K562 (cell line): ENCODE data around the gene SPIN1. TPM values are rescaled to one million over a fixed set of nuclear protein-coding genes. Genes with fewer than 3 reads are reported as not detected.

Experiments
- ATAC-seq: fragments of 200-7000 bp; cut with Tn5 transposase; 3 replicates; pipeline ENCODE4 v1.9.1; 2020; ENCODE audit warnings: moderate library complexity
- BruUV-seq: library from RNA; stranded (reverse); fragments of 400-500 nt; replicated peaks from 2 replicates; lab custom pipeline; 2021; lab: Mats Ljungman, UMichigan
- CTCF ChIA-PET: fragments of 300-600 bp; formaldehyde crosslinking; extraction: SDS; loops from one replicate; lab custom pipeline; 2021; ENCODE audit warnings: low intra/inter-chr PET ratio; lab: Yijun Ruan, JAX
- POLR2A ChIA-PET: fragments of 300-600, 350-650 bp; sonication (Branson Sonifier 250); formaldehyde crosslinking; extraction: SDS; loops from one replicate; lab custom pipeline; 2021; ENCODE audit warnings: antibody characterized with exemption, inconsistent platforms; lab: Yijun Ruan, JAX
- DNase-seq, 4 experiments: peaks; one replicate each; pipeline versions ENCODE4 v3.0.0 to v3.0.0-alpha.2; 2011 to 2018; ENCODE audit warnings: low spot score in 3 of 4, mixed read lengths in 3 of 4; ENCODE audit errors: extremely low read depth in 1 of 4
- FAIRE-seq: peaks from 2 replicates; lab custom pipeline; 2011; peaks lifted over from hg19 to GRCh38; lab: Jason Lieb, UNC
- H2AFZ ChIP-seq: 2 replicates; pipeline ENCODE4 v1.6.0; 2011; ENCODE audit warnings: low read depth, low read length, control low read depth, inconsistent platforms
- H3K27ac ChIP-seq: fragments of 200-600 bp; 3 replicates; pipeline ENCODE4 v1.8.0; 2011; ENCODE audit warnings: low read depth, mild to moderate bottlenecking, control low read depth, inconsistent platforms, low read length, moderate library complexity, mixed read lengths; ENCODE audit errors: extremely low read depth
- H3K27me3 ChIP-seq, 2 experiments: fragments of 300-600 bp in 1 of 2; 2 replicates in 1 of 2; 3 replicates in 1 of 2; pipeline versions ENCODE4 v1.6.0 to v1.8.0; 2011; ENCODE audit warnings: inconsistent platforms in 2 of 2, low read length in 2 of 2, mild to moderate bottlenecking in 1 of 2, mixed read lengths in 1 of 2, moderate library complexity in 1 of 2; ENCODE audit not compliant: control insufficient read depth in 2 of 2, insufficient read depth in 2 of 2
- H3K36me3 ChIP-seq: fragments of 300-600 bp; 3 replicates; pipeline ENCODE4 v1.8.0; 2011; ENCODE audit warnings: mild to moderate bottlenecking, low read length, inconsistent platforms; ENCODE audit not compliant: control insufficient read depth, insufficient read depth
- H3K4me1 ChIP-seq, 2 experiments: fragments of 200-600 bp in 1 of 2; replicated peaks in 1 of 2; 2 replicates in 1 of 2; 3 replicates in 1 of 2; pipeline versions ENCODE4 v1.5.1 to v1.8.0; 2011; ENCODE audit warnings: inconsistent platforms in 2 of 2, low read length in 2 of 2, mild to moderate bottlenecking in 1 of 2, mixed read lengths in 1 of 2, moderate library complexity in 1 of 2; ENCODE audit not compliant: control insufficient read depth in 2 of 2, insufficient read depth in 2 of 2
- H3K4me2 ChIP-seq: 2 replicates; pipeline ENCODE4 v1.6.1; 2011; ENCODE audit warnings: low read length, control low read depth, inconsistent platforms, mixed read lengths; ENCODE audit not compliant: insufficient read depth
- H3K4me3 ChIP-seq: fragments of 200-600 bp; sonication (generic), shearing (Covaris generic); 2 replicates; pipeline ENCODE4 v1.5.1; 2016; ENCODE audit warnings: control low read depth, inconsistent platforms
- H3K79me2 ChIP-seq: fragments of 200-600 bp; 3 replicates; pipeline ENCODE4 v1.8.0; 2011; ENCODE audit warnings: low read length, inconsistent platforms; ENCODE audit not compliant: control insufficient read depth, insufficient read depth
- H3K9ac ChIP-seq, 2 experiments: 2 replicates each; pipeline versions ENCODE4 v1.6.0 to v1.6.1; 2011; ENCODE audit warnings: low read depth in 2 of 2, low read length in 2 of 2, control low read depth in 1 of 2, inconsistent platforms in 1 of 2, mild to moderate bottlenecking in 1 of 2, mixed read lengths in 1 of 2; ENCODE audit not compliant: insufficient read depth in 1 of 2
- H3K9me1 ChIP-seq: one replicate; pipeline ENCODE4 v1.6.0; 2011; ENCODE audit warnings: inconsistent platforms, mild to moderate bottlenecking, low read length, moderate library complexity; ENCODE audit not compliant: control insufficient read depth, insufficient read depth
- H3K9me3 ChIP-seq: replicated peaks from 2 replicates; pipeline ENCODE4 v1.5.1; 2011; ENCODE audit warnings: low read depth, low read length, inconsistent platforms; ENCODE audit not compliant: control insufficient read depth, insufficient read depth
- H4K20me1 ChIP-seq: replicated peaks from 2 replicates; pipeline ENCODE4 v1.6.1; 2011; ENCODE audit warnings: low read length, inconsistent platforms, mixed read lengths; ENCODE audit not compliant: control insufficient read depth, insufficient read depth
- CHD7 ChIP-seq: fragments of 200-600 bp; sonication (generic); IDR thresholded peaks from one replicate; pipeline ENCODE4 v1.6.1; 2012; ENCODE audit warnings: mild to moderate bottlenecking, low read depth, low read length, inconsistent platforms
- CREM ChIP-seq: IDR thresholded peaks from 2 replicates; pipeline ENCODE4 v1.6.1; 2014; ENCODE audit warnings: antibody characterized with exemption, low read depth
- DMBX1 ChIP-seq: fragments of 250-450 bp; sonication (Bioruptor Pico); IDR thresholded peaks from 2 replicates; pipeline ENCODE4 v1.8.0; 2022; ENCODE audit warnings: inconsistent platforms, mild to moderate bottlenecking, moderate library complexity, borderline replicate concordance
- ETV1 ChIP-seq: fragments of 450-650 bp; conservative IDR thresholded peaks from 2 replicates; pipeline ENCODE4 v1.6.1; 2016; ENCODE audit warnings: missing genetic modification characterization, control low read depth, low read depth, missing compliant biosample characterization
- HDAC6 ChIP-seq: IDR thresholded peaks from 2 replicates; pipeline ENCODE4 v1.6.1; 2012; ENCODE audit warnings: low read depth, mild to moderate bottlenecking, control low read depth, inconsistent platforms, low read length, moderate library complexity
- KDM5B ChIP-seq: fragments of 200-600 bp; sonication (generic); IDR thresholded peaks from 2 replicates; pipeline ENCODE4 v1.6.1; 2012; ENCODE audit warnings: low read depth, mild to moderate bottlenecking, moderate library complexity, low read length, control low read depth, inconsistent platforms; ENCODE audit not compliant: insufficient replicate concordance
- MCM2 ChIP-seq: fragments of 450-650 bp; IDR thresholded peaks from 2 replicates; pipeline ENCODE4 v1.6.1; 2017; ENCODE audit warnings: low read depth, mild to moderate bottlenecking
- RBM15 ChIP-seq: fragments of 200-400 bp; formaldehyde crosslinking; IDR thresholded peaks from 2 replicates; pipeline ENCODE4 v1.6.1; 2018; ENCODE audit warnings: mild to moderate bottlenecking, low read length, moderate library complexity; ENCODE audit not compliant: insufficient read depth
- THRAP3 ChIP-seq: fragments of 450-650 bp; IDR thresholded peaks from 2 replicates; pipeline ENCODE4 v1.6.1; 2016; ENCODE audit warnings: mild to moderate bottlenecking, inconsistent platforms, borderline replicate concordance
- TSC22D4 ChIP-seq: fragments of 450-650 bp; IDR thresholded peaks from 2 replicates; pipeline ENCODE4 v1.6.1; 2016; ENCODE audit warnings: missing genetic modification characterization, missing biosample characterization, control low read depth
- ZC3H8 ChIP-seq: fragments of 450-650 bp; IDR thresholded peaks from 2 replicates; pipeline ENCODE4 v1.6.1; 2017
- ZNF121 ChIP-seq: sonication (generic); formaldehyde crosslinking; conservative IDR thresholded peaks from 2 replicates; pipeline ENCODE4 v1.8.0; 2022; ENCODE audit warnings: missing genetic modification reagents
- ZNF274 ChIP-seq: IDR thresholded peaks from 2 replicates; pipeline ENCODE4 v1.6.1; 2011; ENCODE audit warnings: low read depth, mild to moderate bottlenecking, low read length, moderate library complexity, borderline replicate concordance
- ZNF830 ChIP-seq: fragments of 250-450 bp; sonication (Bioruptor Pico); IDR thresholded peaks from 2 replicates; pipeline ENCODE4 v1.5.0; 2021; ENCODE audit warnings: mild to moderate bottlenecking
- WGBS: fragments of 100-300 bp; shearing (Covaris generic); methylation state at CpG from one replicate; pipeline ENCODE4 v1.1.6; 2016; ENCODE audit warnings: low coverage, mixed read lengths; ENCODE audit not compliant: insufficient coverage; ENCODE audit errors: missing lambda C conversion rate; 5-methylcytosine and 5-hydroxymethylcytosine counted together
- in situ Hi-C: fragments of 300-500 bp; cut with MboI; formaldehyde crosslinking; loops from 4 replicates; pipeline ENCODE4 v1.15.0; 2018; ENCODE audit warnings: inconsistent platforms, mixed read lengths
- intact Hi-C: fragments of 100-400 bp; cut with micrococcal nuclease; formaldehyde crosslinking; loops from 2 replicates; pipeline ENCODE4 v1.14.2; 2022
- polyA plus RNA-seq, 8 experiments: library from polyadenylated mRNA; depleted of rRNA in 4 of 8; stranded (reverse) in 5 of 8; unstranded in 3 of 8; fragments of >200 nt; fragmentation: Nextera tagmentation in 2 of 8; fragmentation: Illumina TruSeq in 1 of 8; extraction: Ambion mirVana in 2 of 8; extraction: Trizol in 1 of 8; gene quantifications; 2 replicates each; pipeline versions ENCODE4 v1.2.1 to v1.2.3, GENCODE V29; 2011 to 2014; ENCODE audit warnings: inconsistent platforms in 1 of 8, missing spikeins in 1 of 8
- total RNA-seq, 7 experiments: library from RNA; depleted of rRNA in 6 of 7; stranded (reverse); fragments of >200 nt in 6 of 7; fragmentation: Illumina TruSeq in 2 of 7; extraction: Trizol in 2 of 7; gene quantifications; 2 replicates each; pipeline versions ENCODE4 v1.2.1 to v1.2.3, GENCODE V29; 2011 to 2021; ENCODE audit warnings: low replicate concordance in 1 of 7

Gene SPIN1
- total and polyA plus RNA-seq, 9 of the 15 experiments (the other 6 are each of a cell fraction or from before 2014, with no cell fraction given): 7.4 to 25.7 (median 15.6) TPM

GRCh38 chr9:88406051-88406450 is 17.8 kb downstream of the SPIN1 start:
- Histone ChIP-seq H3K27ac (no peak overlapping the region), H3K27me3 (no peaks in the 10 kb centered on the region), H3K9me1 (no peaks in the 10 kb centered on the region), H3K4me2 (no peak overlapping the region), H4K20me1 (no peaks in the 10 kb centered on the region), H3K36me3 (no peaks in the 10 kb centered on the region), H3K4me3 (no peak overlapping the region), H2AFZ (no peak overlapping the region), H3K9ac (no peak overlapping the region), H3K4me1 (no peaks in the 10 kb centered on the region; a peak in 1 of 5 replicates), H3K79me2 (peaks cover 25% of the 10 kb centered on the region), H3K9me3 (no peaks in the 10 kb centered on the region)
- WGBS: 81% methylated on average over 5 of the region's 7 CpGs
- FAIRE-seq (no peak), ATAC-seq (no peak), DNase-seq (no peak)
- in situ Hi-C loops (no loop called here), intact Hi-C loops (no loop called here)
- ChIA-PET CTCF (no interaction called here), POLR2A (interaction anchor here (1.2 kb wide), 1 partner anchor 24 kb away, joined by 3 read pairs; no protein-coding TSS in a partner anchor)
- BruUV-seq: no TSS peak
- no peak for TF ChIP-seq ZNF121 (CRISPR knock-in tag)
- TF ChIP-seq RBM15: no peak
- no peak for TF ChIP-seq CREM
- TF ChIP-seq DMBX1 (CRISPR knock-in tag): no peak
- TF ChIP-seq ZNF274: no peak
- TF ChIP-seq THRAP3: no peak
- no peak for TF ChIP-seq ETV1 (tag)
- no peak for TF ChIP-seq MCM2
- no peak for TF ChIP-seq HDAC6
- no peak for TF ChIP-seq ZNF830 (CRISPR knock-in tag)
- TF ChIP-seq ZC3H8: no peak
- no peak for TF ChIP-seq KDM5B
- no peak for TF ChIP-seq CHD7
- TF ChIP-seq TSC22D4 (tag): no peak
